ENCODE results near the gene DPP4.
"Not testable (repeated sequence)": the region's sequence is repeated elsewhere in the genome, so short reads cannot be mapped to it uniquely, and the experiment has no call there.

Gene DPP4

GRCh38 chr2:161983866-161984265 is 90.1 kb downstream of the DPP4 start:
- DNase-seq, result no peak

DNA sequence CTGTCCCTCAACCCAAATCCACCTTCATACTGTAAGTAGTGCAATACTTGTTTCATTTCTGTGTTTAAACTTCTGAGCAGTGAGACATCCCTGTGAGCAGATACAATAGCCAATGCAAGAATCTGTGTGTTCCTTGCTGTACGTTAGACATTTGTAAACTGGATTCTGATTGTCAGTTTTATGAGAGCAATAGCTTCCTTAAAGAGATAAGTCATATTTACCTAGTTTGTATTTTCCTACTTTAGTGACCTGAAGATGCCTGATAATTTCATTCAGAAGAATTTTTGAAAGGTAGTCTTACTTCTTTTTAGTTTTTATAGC is 90.7 kb downstream of the DPP4 start:
- no peak for DNase-seq

GRCh38 chr2:161982548-161983330 is 91.3 kb downstream of the DPP4 start:
- no peak for DNase-seq

GRCh38 chr2:161981679-161982250 is 92.2 kb downstream of the DPP4 start:
- DNase-seq, result no peak

DNA sequence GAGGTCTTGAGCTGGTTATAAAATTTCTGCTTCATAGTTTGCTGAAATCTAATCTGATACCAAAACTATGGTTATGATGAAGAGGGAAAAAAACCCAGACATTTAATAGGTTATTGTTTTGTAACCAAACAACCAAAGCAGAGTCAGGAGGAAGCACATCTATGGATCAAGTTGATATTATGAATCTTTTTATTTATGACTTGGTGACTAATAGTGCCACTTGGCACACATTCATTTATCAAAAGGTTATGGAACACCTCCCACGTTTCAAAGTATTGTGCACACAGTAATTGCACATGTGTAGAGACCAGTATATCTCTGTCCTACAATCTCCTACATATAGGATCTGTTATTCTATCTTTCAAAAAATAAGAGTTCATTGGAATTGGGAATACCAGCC is 93.0 kb downstream of the DPP4 start:
- no peak for DNase-seq

GRCh38 chr2:161979490-161979889 is 94.5 kb downstream of the DPP4 start:
- no peak for DNase-seq

GRCh38 chr2:161977926-161978325 is 96.1 kb downstream of the DPP4 start:
- DNase-seq, result not testable (repeated sequence)

GRCh38 chr2:161976917-161977316 is 97.1 kb downstream of the DPP4 start:
- DNase-seq, result no peak

- no peak for DNase-seq
These were observed 97.7 kb downstream of the DPP4 start for GRCh38 chr2:161976295-161976694.

DNA sequence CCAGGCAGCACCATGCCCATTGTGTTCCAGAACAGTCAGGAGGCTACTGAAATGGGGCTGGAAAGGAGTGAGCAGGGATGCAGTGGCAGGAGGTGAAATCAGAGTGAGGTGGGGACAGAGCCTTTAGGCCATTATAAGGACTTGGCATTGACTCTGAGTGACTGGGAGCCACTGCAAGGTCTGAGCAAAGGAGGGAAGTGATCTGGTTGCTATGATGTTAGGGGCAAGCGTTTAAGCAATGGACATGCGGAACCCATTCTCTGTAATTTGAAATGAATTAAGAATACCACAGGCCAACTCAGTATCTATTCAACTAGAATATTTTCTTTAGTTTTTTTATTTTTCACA is 98.2 kb downstream of the DPP4 start:
- DNase-seq, result no peak

GRCh38 chr2:161975062-161975812 is 98.8 kb downstream of the DPP4 start:
- DNase-seq, result no peak

DNA sequence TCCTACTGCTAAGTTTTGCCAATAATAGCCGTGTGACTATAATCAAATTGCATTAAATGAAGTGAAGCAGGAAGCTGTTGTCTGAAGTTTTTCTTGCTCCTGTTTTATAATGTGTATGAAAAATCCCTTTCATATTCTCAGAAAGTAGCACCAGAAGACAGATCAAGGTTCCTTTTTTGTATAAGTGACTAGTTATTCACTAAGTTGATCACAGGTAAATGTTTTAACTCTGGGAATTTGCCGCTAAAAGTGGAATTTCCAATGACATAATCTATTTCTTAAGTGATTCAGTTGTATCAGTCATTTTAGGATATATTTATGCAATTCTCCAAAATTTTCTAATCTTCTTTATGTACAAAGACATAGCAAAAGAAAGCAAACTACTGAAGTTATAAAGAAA is 99.6 kb downstream of the DPP4 start:
- no peak for DNase-seq

DNA sequence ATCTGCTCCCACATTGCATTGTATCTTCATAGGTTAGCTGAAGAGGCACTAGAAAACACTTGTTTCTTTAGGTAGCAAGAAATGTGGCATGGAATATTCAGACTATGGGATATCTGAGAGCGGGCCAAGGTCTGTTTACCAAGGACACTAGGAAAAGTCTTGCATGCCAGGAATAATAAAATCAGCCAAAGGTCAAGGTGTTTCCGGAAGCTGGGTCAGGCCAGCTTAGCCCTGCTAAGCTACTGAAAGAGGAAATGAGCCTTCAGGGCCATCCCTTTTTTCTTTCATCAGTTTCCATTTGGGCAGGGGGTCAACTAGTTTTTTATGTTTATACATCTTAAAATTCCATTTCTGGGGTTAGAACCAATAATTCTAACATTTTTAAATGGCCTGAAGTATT is 101.1 kb downstream of the DPP4 start:
- no peak for DNase-seq

DNA sequence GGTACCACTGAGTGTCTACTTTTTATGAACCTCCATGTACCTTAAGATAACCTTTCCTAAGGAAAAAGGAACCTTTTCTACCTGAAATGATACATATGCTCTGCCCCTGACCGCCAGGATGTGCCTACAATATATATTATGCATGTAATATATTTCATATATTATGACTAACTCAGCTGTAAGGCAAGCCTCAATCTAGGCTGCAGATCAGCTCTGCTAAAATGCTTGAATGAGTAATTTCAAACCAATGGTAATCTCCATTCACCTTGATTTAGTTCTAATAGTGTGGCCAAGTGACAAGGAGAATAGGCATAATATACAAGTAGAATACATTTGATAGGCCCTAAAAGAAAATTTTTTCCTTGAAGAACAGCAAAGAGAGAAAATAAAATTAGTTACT is 101.8 kb downstream of the DPP4 start:
- DNase-seq, result no peak

- no peak for DNase-seq
These were observed 102.5 kb downstream of the DPP4 start for GRCh38 chr2:161971551-161971950.

GRCh38 chr2:161969159-161969558 is 104.9 kb downstream of the DPP4 start:
- no peak for DNase-seq

DNA sequence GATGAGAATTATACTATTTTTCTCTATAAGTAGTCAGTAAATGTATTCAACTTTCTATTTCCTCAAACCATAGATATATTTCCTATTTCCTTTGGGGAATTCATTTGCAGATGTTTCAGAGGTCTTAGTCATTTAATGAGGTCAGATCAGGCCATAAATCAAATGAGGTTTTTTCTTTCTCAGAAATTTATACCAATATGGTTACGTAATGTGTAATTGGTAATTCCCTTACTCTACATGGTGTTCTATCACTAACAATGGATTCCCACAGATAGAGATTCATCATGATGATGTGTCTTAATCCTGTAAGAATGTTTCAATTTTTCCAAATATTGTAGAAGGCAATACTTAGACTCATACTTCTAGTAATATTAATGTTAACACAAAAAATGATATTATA is 108.0 kb downstream of the DPP4 start:
- DNase-seq, result no peak

DNA sequence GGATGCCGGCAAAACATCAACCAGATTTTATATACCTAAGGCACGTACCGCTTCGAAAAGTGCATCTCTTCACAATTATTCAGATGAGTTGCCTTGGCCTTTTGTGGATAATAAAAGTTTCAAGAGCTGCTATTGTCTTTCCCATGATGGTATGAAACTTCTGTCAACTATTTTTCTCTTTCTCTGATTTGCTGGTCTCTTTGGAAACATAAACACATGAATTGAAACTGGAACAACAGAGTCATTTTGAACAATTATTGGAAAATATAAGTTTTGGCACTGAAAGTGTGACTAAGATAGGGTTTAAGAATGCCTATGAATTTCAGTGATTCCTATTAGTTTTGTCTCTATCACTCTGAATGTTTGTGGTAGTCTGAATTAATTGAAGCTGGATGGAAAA is 109.9 kb downstream of the DPP4 start:
- DNase-seq, result no peak

- DNase-seq, result no peak
These were observed 111.9 kb downstream of the DPP4 start for GRCh38 chr2:161962160-161962559.

DNA sequence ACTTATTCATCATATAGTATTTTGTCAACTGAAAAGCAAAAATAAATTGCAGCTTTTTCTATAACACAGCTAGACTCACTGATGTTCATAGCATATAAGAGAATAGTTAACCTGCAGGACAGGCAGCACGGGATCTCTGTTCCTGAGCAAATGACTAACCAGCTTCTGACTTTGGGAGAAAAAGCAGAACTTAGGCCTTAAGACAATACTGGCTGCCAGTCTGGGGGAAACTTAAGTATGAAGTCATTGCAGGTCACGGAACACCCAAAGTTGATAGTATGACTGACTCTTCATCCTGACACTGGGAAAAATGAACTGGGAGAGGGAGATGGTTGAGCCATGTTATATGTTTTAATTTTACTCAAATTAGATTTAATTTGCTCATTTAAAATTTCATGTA is 113.0 kb downstream of the DPP4 start:
- DNase-seq, result no peak

DNA sequence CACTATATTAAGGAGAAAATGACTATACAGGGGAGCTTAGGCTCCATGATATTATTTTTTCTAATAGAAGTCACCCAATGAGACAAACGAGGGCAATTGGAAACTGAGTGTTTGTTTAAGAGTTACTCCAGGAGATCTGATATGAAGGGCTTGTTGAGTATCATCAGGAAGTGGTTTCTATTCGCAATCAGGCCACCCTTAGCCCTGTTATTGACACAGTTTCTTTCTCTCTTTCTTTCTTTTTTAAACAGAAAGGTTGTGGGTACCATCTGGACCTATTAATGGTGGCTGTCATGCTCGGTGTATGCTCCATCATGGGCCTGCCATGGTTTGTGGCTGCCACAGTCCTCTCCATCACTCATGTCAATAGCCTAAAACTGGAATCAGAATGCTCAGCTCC is 117.3 kb downstream of the DPP4 start:
- no peak for DNase-seq

DNA sequence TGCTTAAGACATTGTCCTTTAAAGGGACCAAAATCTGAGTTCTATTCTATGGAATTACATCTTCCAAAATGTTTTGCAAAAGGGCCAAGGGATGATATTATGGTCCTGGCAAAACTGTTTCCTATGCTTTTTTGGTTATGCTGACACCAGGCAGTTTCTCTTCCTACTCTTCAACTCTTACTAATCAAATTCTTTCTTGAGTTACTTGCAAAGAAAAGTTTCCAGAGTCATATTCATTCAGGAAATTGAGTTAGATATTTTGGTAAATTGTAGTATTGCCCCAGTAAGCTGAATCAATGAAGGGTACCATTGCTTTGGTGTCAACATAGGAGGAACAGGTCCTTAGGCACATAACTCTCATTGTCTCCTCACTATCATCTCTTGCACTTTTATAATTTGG is 118.8 kb downstream of the DPP4 start:
- DNase-seq, result no peak

GRCh38 chr2:161954103-161954502 is 119.9 kb downstream of the DPP4 start:
- DNase-seq, result no peak

DNA sequence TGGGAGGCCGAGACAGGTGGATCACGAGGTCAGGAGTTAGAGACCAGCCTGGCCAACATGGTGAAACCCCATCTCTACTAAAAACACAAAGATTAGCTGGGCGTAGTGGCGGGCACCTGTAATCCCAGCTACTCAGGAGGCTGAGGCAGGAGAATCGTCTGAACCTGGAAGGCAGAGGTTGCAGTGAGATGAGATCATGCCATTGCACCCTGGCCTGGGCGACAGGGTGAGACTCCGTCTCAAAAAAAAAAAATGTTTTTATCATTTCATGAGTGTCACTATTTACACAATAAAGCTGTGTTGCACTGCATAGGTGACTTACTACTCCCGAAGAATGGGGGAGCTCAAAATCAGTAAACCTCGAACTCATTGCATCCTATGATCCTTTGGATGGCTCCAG is 120.6 kb downstream of the DPP4 start:
- DNase-seq, result not testable (repeated sequence)

GRCh38 chr2:161952783-161953191 is 121.2 kb downstream of the DPP4 start:
- DNase-seq, result no peak
